PFSK-1 (cell line): ENCODE results near the gene PEX6.

Source experiments
- FOXP2 ChIP-seq: optimal IDR thresholded peaks from 2 replicates; pipeline ENCODE3; 2011; ENCODE audit warnings: borderline replicate concordance, control low read depth, inconsistent platforms; ENCODE audit not compliant: insufficient read depth; ENCODE audit errors: extremely low read length, extremely low read depth
- POLR2AphosphoS5 ChIP-seq: IDR thresholded peaks from 2 replicates; pipeline ENCODE4 v1.6.1; 2012; ENCODE audit warnings: low read depth, mild to moderate bottlenecking, control low read depth, low read length, moderate library complexity
- REST ChIP-seq, 2 experiments: IDR thresholded peaks; 2 replicates each; pipeline versions ENCODE4 v1.6.1 to v1.8.0; 2011 to 2012; ENCODE audit warnings: low read depth in 2 of 2, low read length in 2 of 2, control low read depth in 1 of 2, inconsistent platforms in 1 of 2, mild to moderate bottlenecking in 1 of 2, moderate library complexity in 1 of 2; ENCODE audit not compliant: insufficient read depth in 1 of 2
- SIN3A ChIP-seq: IDR thresholded peaks from 2 replicates; pipeline ENCODE4 v1.6.1; 2012; ENCODE audit warnings: mild to moderate bottlenecking, low read length, moderate library complexity, borderline replicate concordance; ENCODE audit not compliant: insufficient read depth
- TAF1 ChIP-seq: IDR thresholded peaks from 2 replicates; pipeline ENCODE4 v1.6.1; 2012; ENCODE audit warnings: low read length, control low read depth, borderline replicate concordance; ENCODE audit not compliant: insufficient read depth

PEX6 gene

GRCh38 chr6:42979523-42980177, 669 bp upstream of the PEX6 start:
- TF ChIP-seq TAF1 (no peak), FOXP2 (no peak), REST (IDR thresholded peaks at IDR 0.05; ENCODE audit: insufficient read depth in 1 of 2, low read depth in 2 of 2, low read length in 2 of 2) (no peak), POLR2AphosphoS5 (no peak), SIN3A (no peak)

GRCh38 chr6:42978487-42978838, 518 bp downstream of the PEX6 start:
- TF ChIP-seq REST (IDR thresholded peaks at IDR 0.05; ENCODE audit: insufficient read depth in 1 of 2, low read depth in 2 of 2, low read length in 2 of 2) (no peak), TAF1 (no peak), SIN3A (no peak), FOXP2 (no peak), POLR2AphosphoS5 (no peak)

- TF ChIP-seq TAF1 = no peak
- no peak for TF ChIP-seq REST (IDR thresholded peaks at IDR 0.05; ENCODE audit: insufficient read depth in 1 of 2, low read depth in 2 of 2, low read length in 2 of 2)
- TF ChIP-seq POLR2AphosphoS5 = no peak
- TF ChIP-seq SIN3A = no peak
- no peak for TF ChIP-seq FOXP2
Observed at GRCh38 chr6:42974919-42975505, 4.0 kb downstream of the PEX6 start.

GRCh38 chr6:42973926-42974325, 5.1 kb downstream of the PEX6 start:
- TF ChIP-seq POLR2AphosphoS5 (no peak), FOXP2 (no peak), SIN3A (no peak), REST (IDR thresholded peaks at IDR 0.05; ENCODE audit: insufficient read depth in 1 of 2, low read depth in 2 of 2, low read length in 2 of 2) (no peak), TAF1 (no peak)

GRCh38 chr6:42971746-42972327, 7.1 kb downstream of the PEX6 start:
- no peak for TF ChIP-seq SIN3A
- no peak for TF ChIP-seq REST (IDR thresholded peaks at IDR 0.05; ENCODE audit: insufficient read depth in 1 of 2, low read depth in 2 of 2, low read length in 2 of 2)
- no peak for TF ChIP-seq FOXP2
- no peak for TF ChIP-seq POLR2AphosphoS5
- no peak for TF ChIP-seq TAF1
